BLaER1 treated with 17β-estradiol and CSF1 and Interleukin-3, amounts not matched to agents 10 nM and 100 nM (cell line): ENCODE results near the gene PKP2.

Experiments
- H3K27ac ChIP-seq, 11 experiments: shearing (Covaris generic); formaldehyde crosslinking; 2 replicates each; pipeline ENCODE4 v1.8.1; 2022
- H3K27me3 ChIP-seq, 11 experiments: shearing (Covaris generic); formaldehyde crosslinking; 2 replicates each; pipeline ENCODE4 v1.8.1; 2022
- H3K36me3 ChIP-seq, 11 experiments: shearing (Covaris generic); formaldehyde crosslinking; 2 replicates each; pipeline ENCODE4 v1.8.1; 2022
- H3K4me1 ChIP-seq, 10 experiments: shearing (Covaris generic); formaldehyde crosslinking; 2 replicates each; pipeline ENCODE4 v1.8.1; 2022
- H3K4me2 ChIP-seq, 11 experiments: shearing (Covaris generic); formaldehyde crosslinking; 2 replicates each; pipeline ENCODE4 v1.8.1; 2022
- H3K4me3 ChIP-seq, 10 experiments: shearing (Covaris generic); formaldehyde crosslinking; 2 replicates each; pipeline ENCODE4 v1.8.1; 2022
- H3K9ac ChIP-seq, 11 experiments: shearing (Covaris generic); formaldehyde crosslinking; 2 replicates each; pipeline ENCODE4 v1.8.1; 2022
- H3K9me3 ChIP-seq, 11 experiments: shearing (Covaris generic); formaldehyde crosslinking; replicated peaks in 1 of 11; 2 replicates each; pipeline ENCODE4 v1.8.1; 2022
- H4K20me1 ChIP-seq, 11 experiments: shearing (Covaris generic); formaldehyde crosslinking; 2 replicates each; pipeline ENCODE4 v1.8.1; 2022
- Cebpa-rat ChIP-seq, 11 experiments: shearing (Covaris generic); IDR thresholded peaks; 2 replicates each; pipeline ENCODE4 v1.8.1; 2022

PKP2 gene

GRCh38 chr12:32896432-32897280, at the start of gene PKP2:
Gene PKP2, minus strand, starts transcription at chr12:32896777. Its CDS starts 46 bp downstream, at chr12:32896731.
- Histone ChIP-seq H3K4me1 (0 out of 20 replicates have a peak, but pooled peaks cover 0 to 8% (median 0%) of the 10 kb centered on the region in 10 experiments), H3K4me2 (peak within 1 kb of the TSS; percentile 69 to 81 (median 77))

GRCh38 chr12:32944195-32944594, 47.6 kb upstream of the PKP2 start:
- H3K4me1 ChIP-seq = no peaks in the 10 kb centered on the region
- H3K4me2 ChIP-seq = no peak overlapping the region
- H3K36me3 ChIP-seq = no peaks in the 10 kb centered on the region
- H3K27me3 ChIP-seq = no peaks in the 10 kb centered on the region
- TF ChIP-seq Cebpa-rat (IDR thresholded peaks at IDR 0.05) = no peak
- no peaks in the 10 kb centered on the region for H4K20me1 ChIP-seq
- H3K27ac ChIP-seq = no peak overlapping the region
- no peak overlapping the region for H3K9ac ChIP-seq
- no peak overlapping the region for H3K4me3 ChIP-seq
- no peaks in the 10 kb centered on the region for H3K9me3 ChIP-seq

More at GRCh38 chr12:32896432-32897280, at the start of gene PKP2:
- Histone ChIP-seq H3K36me3 (no peaks in the 10 kb centered on the region), H3K9ac (peak within 1 kb of the TSS; percentile 38 to 74 (median 59); a peak in 20 of 22 replicates), H3K27me3 (peaks cover 0 to 7% (median 0%) of the 10 kb centered on the region in 11 experiments; a peak in 1 of 22 replicates), H3K4me3 (peak within 1 kb of the TSS; percentile 41 to 71 (median 62)), H3K27ac (peak within 1 kb of the TSS in 6 of 11 experiments; percentile 20 to 58 (median 32); a peak in 5 of 22 replicates), H3K9me3 (no peaks in the 10 kb centered on the region; a peak in 1 of 22 replicates), H4K20me1 (no peaks in the 10 kb centered on the region)
- no peak for TF ChIP-seq Cebpa-rat (IDR thresholded peaks at IDR 0.05)

GRCh38 chr12:32939801-32940200, 43.2 kb upstream of the PKP2 start:
- no peaks in the 10 kb centered on the region for H3K36me3 ChIP-seq
- no peak for TF ChIP-seq Cebpa-rat (IDR thresholded peaks at IDR 0.05)
- no peak overlapping the region for H3K4me3 ChIP-seq
- no peaks in the 10 kb centered on the region for H3K27me3 ChIP-seq
- no peak overlapping the region for H3K9ac ChIP-seq
- H4K20me1 ChIP-seq = no peaks in the 10 kb centered on the region
- no peaks in the 10 kb centered on the region for H3K9me3 ChIP-seq
- no peaks in the 10 kb centered on the region for H3K4me1 ChIP-seq
- H3K27ac ChIP-seq = no peak overlapping the region
- H3K4me2 ChIP-seq = no peak overlapping the region

- no peaks in the 10 kb centered on the region for H3K27me3 ChIP-seq
- TF ChIP-seq Cebpa-rat (IDR thresholded peaks at IDR 0.05) = no peak
- H4K20me1 ChIP-seq = no peaks in the 10 kb centered on the region
- no peaks in the 10 kb centered on the region for H3K36me3 ChIP-seq
- no peaks in the 10 kb centered on the region for H3K9me3 ChIP-seq
- H3K9ac ChIP-seq = no peak overlapping the region
- no peak overlapping the region for H3K4me2 ChIP-seq
- H3K4me3 ChIP-seq = no peak overlapping the region
- no peaks in the 10 kb centered on the region for H3K4me1 ChIP-seq
- no peak overlapping the region for H3K27ac ChIP-seq
Measured at GRCh38 chr12:32926963-32927362, 30.4 kb upstream of the PKP2 start.

- no peak overlapping the region for H3K4me2 ChIP-seq
- H3K9ac ChIP-seq = no peak overlapping the region
- no peaks in the 10 kb centered on the region for H4K20me1 ChIP-seq
Measured at GRCh38 chr12:32926356-32926755, 29.8 kb upstream of the PKP2 start.

GRCh38 chr12:32922546-32923297, 26.1 kb upstream of the PKP2 start:
- peaks cover 0 to 8% (median 0%) of the 10 kb centered on the region in 10 experiments; a peak in 1 of 20 replicates for H3K4me1 ChIP-seq
- H3K9me3 ChIP-seq = no peaks in the 10 kb centered on the region
- H3K27ac ChIP-seq = no peak overlapping the region
- H3K9ac ChIP-seq = no peak overlapping the region
- H3K36me3 ChIP-seq = no peaks in the 10 kb centered on the region
- no peaks in the 10 kb centered on the region for H4K20me1 ChIP-seq
- H3K4me3 ChIP-seq = no peak overlapping the region
- H3K4me2 ChIP-seq = no peak overlapping the region
- no peak for TF ChIP-seq Cebpa-rat (IDR thresholded peaks at IDR 0.05)
- H3K27me3 ChIP-seq = no peaks in the 10 kb centered on the region

More at GRCh38 chr12:32926356-32926755, 29.8 kb upstream of the PKP2 start:
- no peak overlapping the region for H3K27ac ChIP-seq
- no peaks in the 10 kb centered on the region for H3K4me1 ChIP-seq
- no peaks in the 10 kb centered on the region for H3K27me3 ChIP-seq
- no peak for TF ChIP-seq Cebpa-rat (IDR thresholded peaks at IDR 0.05)
- no peaks in the 10 kb centered on the region for H3K9me3 ChIP-seq
- H3K4me3 ChIP-seq = no peak overlapping the region
- H3K36me3 ChIP-seq = no peaks in the 10 kb centered on the region

GRCh38 chr12:32921397-32921796, 24.8 kb upstream of the PKP2 start:
- Histone ChIP-seq H4K20me1 (no peaks in the 10 kb centered on the region), H3K4me3 (no peak overlapping the region), H3K27me3 (no peaks in the 10 kb centered on the region), H3K27ac (no peak overlapping the region), H3K9me3 (no peaks in the 10 kb centered on the region), H3K4me1 (peaks cover 0 to 8% (median 0%) of the 10 kb centered on the region in 10 experiments; a peak in 1 of 20 replicates), H3K4me2 (no peak overlapping the region), H3K36me3 (no peaks in the 10 kb centered on the region), H3K9ac (no peak overlapping the region)
- TF ChIP-seq Cebpa-rat (IDR thresholded peaks at IDR 0.05) = no peak

GRCh38 chr12:32920506-32921085, 24.0 kb upstream of the PKP2 start:
- Histone ChIP-seq H3K27ac (no peak overlapping the region), H3K36me3 (no peaks in the 10 kb centered on the region), H3K27me3 (no peaks in the 10 kb centered on the region), H3K9me3 (peaks cover 0 to 5% (median 0%) of the 10 kb centered on the region in 11 experiments; a peak in 1 of 22 replicates), H3K4me3 (no peak overlapping the region), H4K20me1 (no peaks in the 10 kb centered on the region), H3K9ac (no peak overlapping the region), H3K4me1 (peaks cover 0 to 8% (median 0%) of the 10 kb centered on the region in 10 experiments; a peak in 1 of 20 replicates), H3K4me2 (no peak overlapping the region)
- TF ChIP-seq Cebpa-rat (IDR thresholded peaks at IDR 0.05) = no peak
